NCI-H2107 (cell line): ENCODE measurements around the gene KLK15.

Experiments used
- DNase-seq: peaks from one replicate; lab custom pipeline; 2025; lab: John Stamatoyannopoulos, UW

The KLK15 gene, protein sequence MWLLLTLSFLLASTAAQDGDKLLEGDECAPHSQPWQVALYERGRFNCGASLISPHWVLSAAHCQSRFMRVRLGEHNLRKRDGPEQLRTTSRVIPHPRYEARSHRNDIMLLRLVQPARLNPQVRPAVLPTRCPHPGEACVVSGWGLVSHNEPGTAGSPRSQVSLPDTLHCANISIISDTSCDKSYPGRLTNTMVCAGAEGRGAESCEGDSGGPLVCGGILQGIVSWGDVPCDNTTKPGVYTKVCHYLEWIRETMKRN

DNA sequence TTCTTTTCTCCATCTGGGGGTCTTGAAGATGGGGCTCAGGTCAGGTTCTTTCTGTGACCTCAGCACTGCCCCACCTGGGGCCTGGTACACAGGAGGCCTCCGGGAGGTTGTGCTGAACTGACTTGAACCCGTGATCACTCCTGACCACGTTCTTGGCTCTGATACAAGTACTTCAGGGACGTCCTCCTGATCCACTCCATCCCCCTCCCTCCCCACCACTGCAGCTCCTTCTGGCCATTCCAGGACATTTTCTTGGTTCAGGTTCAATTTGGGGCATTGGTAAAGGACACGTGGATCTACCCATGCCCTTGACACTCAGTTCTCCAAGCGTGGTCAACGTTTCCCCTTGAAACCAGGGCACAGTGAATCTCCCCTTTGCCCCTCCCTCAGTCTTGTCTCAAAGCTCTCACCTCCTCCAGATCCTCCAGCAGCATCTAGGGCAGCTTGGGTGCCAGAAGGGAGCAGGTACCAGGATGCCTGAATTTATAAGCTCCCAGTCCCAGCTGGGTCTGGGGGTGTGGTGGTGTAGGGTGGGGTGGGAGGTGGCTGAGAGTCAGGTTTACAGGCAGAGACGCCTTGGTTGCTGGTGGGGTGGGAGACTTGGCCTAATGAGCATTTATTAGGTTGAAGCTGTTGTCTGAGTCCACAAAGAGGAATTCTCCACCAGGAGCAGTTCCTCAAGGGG is at the start of gene KLK15:
TSS of gene KLK15 (minus strand) at position 458 of the 685 bp plus-strand sequence. CDS start 2,082 bp downstream, outside the sequence.
- no peak for DNase-seq

DNA sequence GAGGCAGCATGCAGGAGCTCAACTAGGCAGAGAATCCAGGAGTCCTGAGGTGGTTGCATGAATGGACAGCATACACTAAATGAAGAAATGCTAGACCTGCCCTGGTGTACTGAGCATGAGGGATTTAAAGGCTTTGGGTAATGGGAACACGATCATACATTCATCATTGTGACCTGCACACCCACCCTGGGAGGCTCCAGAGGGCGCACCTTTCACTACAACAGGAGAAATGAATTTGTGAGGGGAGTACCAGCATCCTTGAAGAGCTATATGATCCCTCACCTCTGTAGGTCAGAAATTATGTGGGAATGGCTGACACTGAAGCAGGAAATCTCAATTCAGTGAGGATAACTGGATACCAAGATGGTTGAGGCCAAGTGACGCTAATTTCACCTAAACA is 48.8 kb upstream of the KLK15 start:
- no peak for DNase-seq

DNA sequence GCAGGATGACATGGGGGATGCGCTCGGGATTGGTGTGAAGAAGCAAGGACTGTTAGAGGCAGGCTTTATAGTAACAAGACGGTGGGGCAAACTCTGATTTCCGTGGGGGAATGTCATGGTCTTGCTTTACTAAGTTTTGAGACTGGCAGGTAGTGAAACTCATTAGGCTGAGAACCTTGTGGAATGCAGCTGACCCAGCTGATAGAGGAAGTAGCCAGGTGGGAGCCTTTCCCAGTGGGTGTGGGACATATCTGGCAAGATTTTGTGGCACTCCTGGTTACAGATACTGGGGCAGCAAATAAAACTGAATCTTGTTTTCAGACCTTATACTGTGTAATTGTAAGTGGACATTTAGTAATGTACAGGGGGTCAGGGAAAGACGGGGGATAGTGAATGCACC is 46.9 kb upstream of the KLK15 start:
- DNase-seq = no peak

DNA sequence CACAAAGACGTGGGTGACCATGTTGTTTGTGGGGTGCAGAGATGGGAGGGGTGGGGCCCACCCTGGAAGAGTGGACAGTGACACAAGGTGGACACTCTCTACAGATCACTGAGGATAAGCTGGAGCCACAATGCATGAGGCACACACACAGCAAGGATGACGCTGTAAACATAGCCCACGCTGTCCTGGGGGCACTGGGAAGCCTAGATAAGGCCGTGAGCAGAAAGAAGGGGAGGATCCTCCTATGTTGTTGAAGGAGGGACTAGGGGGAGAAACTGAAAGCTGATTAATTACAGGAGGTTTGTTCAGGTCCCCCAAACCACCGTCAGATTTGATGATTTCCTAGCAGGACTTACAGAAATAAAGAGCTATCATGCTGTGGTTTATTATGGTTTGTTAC is 45.5 kb upstream of the KLK15 start:
- DNase-seq = no peak

DNA sequence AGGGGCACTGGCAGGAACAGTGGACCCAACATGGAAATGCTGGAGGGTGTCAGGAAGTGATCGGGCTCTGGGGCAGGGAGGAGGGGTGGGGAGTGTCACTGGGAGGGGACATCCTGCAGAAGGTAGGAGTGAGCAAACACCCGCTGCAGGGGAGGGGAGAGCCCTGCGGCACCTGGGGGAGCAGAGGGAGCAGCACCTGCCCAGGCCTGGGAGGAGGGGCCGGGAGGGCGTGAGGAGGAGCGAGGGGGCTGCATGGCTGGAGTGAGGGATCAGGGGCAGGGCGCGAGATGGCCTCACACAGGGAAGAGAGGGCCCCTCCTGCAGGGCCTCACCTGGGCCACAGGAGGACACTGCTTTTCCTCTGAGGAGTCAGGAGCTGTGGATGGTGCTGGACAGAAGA is 44.0 kb upstream of the KLK15 start:
- DNase-seq = no peak

DNA sequence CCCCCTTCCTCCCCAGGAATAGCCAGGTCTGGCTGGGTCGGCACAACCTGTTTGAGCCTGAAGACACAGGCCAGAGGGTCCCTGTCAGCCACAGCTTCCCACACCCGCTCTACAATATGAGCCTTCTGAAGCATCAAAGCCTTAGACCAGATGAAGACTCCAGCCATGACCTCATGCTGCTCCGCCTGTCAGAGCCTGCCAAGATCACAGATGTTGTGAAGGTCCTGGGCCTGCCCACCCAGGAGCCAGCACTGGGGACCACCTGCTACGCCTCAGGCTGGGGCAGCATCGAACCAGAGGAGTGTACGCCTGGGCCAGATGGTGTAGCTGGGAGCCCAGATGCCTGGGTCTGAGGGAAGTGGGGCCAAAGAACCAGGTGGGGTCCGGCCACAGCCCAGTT is 43.1 kb upstream of the KLK15 start:
- no peak for DNase-seq

DNA sequence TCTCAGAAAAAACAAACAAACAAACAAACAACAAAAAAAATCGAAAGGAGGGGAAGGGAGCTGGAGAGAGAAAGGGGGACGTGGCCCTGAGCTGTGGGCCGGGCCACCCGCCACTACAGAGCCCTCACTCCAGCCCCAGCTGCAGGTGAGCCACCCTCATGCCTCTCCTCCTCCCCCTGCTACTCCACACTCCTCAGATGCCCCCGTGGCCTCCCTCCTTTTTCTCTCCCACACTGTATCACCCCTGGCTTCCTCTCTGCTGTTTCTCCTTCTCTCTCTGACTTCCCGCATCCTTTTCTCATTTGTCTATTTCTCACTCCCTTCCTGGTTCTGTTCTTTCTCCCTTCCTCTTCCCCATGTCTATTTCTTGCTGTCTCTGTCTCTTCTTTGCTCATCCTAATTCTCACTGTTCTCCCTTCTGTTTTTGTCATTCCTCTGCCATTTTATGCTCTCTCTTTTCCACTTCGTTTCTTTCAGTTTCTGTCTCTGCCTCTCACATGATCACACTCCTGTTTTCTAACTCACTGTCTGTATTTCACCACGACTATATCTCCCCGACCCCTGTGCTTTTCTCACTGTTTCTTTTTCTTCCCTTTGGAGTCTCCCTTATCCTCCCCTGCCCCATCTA is 42.5 kb upstream of the KLK15 start:
- no peak for DNase-seq

DNA sequence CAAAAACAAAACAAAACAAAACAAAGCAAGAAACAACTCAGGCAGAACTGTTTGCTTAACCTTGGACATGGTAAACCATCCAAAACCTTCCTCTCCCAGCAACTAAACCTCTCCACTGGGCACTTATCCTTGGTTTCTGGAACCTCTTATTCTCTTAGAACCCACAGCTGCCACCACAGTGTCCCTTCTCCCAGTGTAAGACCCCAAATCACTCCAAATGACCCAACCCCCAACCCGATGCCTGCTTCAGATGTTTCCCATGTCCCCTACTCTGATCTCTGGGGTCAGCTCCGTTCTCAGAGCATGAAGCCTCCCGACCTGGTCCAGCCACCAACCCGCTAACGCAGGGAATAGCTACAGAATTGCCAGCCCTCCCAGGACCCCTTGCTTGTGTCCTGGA is 40.8 kb upstream of the KLK15 start:
- DNase-seq = no peak

DNA sequence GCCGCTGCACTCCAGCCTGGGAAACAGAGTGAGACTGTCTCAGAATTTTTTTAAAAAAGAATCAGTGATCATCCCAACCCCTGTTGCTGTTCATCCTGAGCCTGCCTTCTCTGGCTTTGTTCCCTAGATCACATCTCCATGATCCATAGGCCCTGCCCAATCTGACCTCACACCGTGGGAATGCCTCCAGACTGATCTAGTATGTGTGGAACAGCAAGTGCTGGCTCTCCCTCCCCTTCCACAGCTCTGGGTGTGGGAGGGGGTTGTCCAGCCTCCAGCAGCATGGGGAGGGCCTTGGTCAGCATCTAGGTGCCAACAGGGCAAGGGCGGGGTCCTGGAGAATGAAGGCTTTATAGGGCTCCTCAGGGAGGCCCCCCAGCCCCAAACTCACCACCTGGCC is 39.7 kb upstream of the KLK15 start, which contains the start of gene KLK2:
TSS of gene KLK2 (plus strand) at position 384 of the 400 bp plus-strand sequence. CDS start 35 bp downstream, outside the sequence.
- DNase-seq = no peak

DNA sequence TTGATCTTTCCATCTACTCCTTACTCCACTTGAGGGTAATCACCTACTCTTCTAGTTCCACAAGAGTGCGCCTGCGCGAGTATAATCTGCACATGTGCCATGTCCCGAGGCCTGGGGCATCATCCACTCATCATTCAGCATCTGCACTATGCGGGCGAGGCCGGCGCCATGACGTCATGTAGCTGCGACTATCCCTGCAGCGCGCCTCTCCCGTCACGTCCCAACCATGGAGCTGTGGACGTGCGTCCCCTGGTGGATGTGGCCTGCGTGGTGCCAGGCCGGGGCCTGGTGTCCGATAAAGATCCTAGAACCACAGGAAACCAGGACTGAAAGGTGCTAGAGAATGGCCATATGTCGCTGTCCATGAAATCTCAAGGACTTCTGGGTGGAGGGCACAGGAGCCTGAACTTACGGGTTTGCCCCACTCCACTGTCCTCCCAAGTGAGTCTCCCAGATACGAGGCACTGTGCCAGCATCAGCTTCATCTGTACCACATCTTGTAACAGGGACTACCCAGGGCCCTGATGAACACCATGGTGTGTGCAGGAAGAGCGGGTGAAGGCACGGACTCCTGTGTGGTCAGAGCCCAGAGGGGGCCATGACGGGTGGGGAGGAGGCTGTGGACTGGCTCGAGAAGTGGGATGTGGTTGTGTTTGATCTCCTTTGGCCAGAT is 37.2 kb upstream of the KLK15 start:
- DNase-seq = no peak

DNA sequence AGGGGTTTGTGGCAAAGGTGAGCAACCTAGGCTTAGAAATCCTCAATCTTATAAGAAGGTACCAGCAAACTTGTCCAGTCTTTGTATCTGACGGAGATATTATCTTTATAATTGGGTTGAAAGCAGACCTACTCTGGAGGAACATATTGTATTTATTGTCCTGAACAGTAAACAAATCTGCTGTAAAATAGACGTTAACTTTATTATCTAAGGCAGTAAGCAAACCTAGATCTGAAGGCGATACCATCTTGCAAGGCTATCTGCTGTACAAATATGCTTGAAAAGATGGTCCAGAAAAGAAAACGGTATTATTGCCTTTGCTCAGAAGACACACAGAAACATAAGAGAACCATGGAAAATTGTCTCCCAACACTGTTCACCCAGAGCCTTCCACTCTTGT is 36.1 kb upstream of the KLK15 start:
- no peak for DNase-seq

DNA sequence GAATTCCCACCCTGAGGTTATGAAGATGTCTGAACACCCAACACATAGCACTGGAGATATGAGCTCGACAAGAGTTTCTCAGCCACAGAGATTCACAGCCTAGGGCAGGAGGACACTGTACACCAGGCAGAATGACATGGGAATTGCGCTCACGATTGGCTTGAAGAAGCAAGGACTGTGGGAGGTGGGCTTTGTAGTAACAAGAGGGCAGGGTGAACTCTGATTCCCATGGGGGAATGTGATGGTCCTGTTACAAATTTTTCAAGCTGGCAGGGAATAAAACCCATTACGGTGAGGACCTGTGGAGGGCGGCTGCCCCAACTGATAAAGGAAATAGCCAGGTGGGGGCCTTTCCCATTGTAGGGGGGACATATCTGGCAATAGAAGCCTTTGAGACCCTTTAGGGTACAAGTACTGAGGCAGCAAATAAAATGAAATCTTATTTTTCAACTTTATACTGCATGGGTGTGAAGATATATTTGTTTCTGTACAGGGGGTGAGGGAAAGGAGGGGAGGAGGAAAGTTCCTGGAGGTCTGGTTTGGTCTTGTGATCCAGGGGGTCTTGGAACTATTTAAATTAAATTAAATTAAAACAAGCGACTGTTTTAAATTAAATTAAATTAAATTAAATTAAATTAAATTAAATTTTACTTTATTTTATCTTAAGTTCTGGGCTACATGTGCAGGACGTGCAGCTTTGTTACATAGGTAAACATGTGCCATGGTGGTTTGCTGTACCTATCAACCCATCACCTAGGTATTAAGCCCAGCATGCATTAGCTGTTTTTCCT is 28.3 kb upstream of the KLK15 start:
- no peak for DNase-seq

DNA sequence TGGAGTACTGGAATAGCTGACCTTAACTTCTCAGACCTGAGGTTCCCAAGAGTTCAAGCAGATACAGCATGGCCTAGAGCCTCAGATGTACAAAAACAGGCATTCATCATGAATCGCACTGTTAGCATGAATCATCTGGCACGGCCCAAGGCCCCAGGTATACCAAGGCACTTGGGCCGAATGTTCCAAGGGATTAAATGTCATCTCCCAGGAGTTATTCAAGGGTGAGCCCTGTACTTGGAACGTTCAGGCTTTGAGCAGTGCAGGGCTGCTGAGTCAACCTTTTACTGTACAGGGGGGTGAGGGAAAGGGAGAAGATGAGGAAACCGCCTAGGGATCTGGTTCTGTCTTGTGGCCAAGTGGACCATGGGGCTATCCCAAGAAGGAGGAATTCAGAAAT is 27.6 kb upstream of the KLK15 start:
- DNase-seq = no peak

DNA sequence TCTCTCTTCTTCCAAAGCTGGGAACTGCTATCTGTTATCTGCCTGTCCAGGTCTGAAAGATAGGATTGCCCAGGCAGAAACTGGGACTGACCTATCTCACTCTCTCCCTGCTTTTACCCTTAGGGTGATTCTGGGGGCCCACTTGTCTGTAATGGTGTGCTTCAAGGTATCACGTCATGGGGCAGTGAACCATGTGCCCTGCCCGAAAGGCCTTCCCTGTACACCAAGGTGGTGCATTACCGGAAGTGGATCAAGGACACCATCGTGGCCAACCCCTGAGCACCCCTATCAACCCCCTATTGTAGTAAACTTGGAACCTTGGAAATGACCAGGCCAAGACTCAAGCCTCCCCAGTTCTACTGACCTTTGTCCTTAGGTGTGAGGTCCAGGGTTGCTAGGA is 26.5 kb upstream of the KLK15 start:
- DNase-seq = no peak

DNA sequence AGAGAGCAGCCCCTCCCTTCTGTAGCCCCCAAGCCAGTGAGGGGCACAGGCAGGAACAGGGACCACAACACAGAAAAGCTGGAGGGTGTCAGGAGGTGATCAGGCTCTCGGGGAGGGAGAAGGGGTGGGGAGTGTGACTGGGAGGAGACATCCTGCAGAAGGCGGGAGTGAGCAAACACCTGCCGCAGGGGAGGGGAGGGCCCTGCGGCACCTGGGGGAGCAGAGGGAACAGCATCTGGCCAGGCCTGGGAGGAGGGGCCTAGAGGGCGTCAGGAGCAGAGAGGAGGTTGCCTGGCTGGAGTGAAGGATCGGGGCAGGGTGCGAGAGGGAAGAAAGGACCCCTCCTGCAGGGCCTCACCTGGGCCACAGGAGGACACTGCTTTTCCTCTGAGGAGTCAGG is 25.5 kb upstream of the KLK15 start:
- DNase-seq = peak; percentile 31

DNA sequence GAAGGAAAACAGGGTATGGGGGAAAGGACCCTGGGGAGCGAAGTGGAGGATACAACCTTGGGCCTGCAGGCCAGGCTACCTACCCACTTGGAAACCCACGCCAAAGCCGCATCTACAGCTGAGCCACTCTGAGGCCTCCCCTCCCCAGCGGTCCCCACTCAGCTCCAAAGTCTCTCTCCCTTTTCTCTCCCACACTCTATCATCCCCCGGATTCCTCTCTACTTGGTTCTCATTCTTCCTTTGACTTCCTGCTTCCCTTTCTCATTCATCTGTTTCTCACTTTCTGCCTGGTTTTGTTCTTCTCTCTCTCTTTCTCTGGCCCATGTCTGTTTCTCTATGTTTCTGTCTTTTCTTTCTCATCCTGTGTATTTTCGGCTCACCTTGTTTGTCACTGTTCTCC is 24.0 kb upstream of the KLK15 start:
- DNase-seq = no peak

DNA sequence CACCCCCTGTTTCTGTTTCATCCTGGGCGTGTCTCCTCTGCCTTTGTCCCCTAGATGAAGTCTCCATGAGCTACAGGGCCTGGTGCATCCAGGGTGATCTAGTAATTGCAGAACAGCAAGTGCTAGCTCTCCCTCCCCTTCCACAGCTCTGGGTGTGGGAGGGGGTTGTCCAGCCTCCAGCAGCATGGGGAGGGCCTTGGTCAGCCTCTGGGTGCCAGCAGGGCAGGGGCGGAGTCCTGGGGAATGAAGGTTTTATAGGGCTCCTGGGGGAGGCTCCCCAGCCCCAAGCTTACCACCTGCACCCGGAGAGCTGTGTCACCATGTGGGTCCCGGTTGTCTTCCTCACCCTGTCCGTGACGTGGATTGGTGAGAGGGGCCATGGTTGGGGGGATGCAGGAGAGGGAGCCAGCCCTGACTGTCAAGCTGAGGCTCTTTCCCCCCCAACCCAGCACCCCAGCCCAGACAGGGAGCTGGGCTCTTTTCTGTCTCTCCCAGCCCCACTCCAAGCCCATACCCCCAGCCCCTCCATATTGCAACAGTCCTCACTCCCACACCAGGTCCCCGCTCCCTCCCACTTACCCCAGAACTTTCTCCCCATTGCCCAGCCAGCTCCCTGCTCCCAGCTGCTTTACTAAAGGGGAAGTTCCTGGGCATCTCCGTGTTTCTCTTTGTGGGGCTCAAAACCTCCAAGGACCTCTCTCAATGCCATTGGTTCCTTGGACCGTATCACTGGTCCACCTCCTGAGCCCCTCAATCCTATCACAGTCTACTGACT is 21.4 kb upstream of the KLK15 start, which contains the start of gene KLK3:
TSS of gene KLK3 (plus strand) at position 280 of the 775 bp plus-strand sequence. CDS start at position 321, 41 bp downstream.
- DNase-seq = no peak

DNA sequence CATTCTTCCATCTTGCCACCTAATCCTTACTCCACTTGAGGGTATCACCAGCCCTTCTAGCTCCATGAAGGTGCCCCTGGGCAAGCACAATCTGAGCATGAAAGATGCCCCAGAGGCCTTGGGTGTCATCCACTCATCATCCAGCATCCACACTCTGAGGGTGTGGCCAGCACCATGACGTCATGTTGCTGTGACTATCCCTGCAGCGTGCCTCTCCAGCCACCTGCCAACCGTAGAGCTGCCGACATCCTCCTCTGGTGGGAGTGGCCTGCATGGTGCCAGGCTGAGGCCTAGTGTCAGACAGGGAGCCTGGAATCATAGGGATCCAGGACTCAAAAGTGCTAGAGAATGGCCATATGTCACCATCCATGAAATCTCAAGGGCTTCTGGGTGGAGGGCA is 18.2 kb upstream of the KLK15 start:
- DNase-seq = no peak

DNA sequence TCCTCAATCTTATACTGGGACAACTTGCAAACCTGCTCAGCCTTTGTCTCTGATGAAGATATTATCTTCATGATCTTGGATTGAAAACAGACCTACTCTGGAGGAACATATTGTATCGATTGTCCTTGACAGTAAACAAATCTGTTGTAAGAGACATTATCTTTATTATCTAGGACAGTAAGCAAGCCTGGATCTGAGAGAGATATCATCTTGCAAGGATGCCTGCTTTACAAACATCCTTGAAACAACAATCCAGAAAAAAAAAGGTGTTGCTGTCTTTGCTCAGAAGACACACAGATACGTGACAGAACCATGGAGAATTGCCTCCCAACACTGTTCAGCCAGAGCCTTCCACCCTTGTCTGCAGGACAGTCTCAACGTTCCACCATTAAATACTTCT is 17.4 kb upstream of the KLK15 start:
- no peak for DNase-seq

DNA sequence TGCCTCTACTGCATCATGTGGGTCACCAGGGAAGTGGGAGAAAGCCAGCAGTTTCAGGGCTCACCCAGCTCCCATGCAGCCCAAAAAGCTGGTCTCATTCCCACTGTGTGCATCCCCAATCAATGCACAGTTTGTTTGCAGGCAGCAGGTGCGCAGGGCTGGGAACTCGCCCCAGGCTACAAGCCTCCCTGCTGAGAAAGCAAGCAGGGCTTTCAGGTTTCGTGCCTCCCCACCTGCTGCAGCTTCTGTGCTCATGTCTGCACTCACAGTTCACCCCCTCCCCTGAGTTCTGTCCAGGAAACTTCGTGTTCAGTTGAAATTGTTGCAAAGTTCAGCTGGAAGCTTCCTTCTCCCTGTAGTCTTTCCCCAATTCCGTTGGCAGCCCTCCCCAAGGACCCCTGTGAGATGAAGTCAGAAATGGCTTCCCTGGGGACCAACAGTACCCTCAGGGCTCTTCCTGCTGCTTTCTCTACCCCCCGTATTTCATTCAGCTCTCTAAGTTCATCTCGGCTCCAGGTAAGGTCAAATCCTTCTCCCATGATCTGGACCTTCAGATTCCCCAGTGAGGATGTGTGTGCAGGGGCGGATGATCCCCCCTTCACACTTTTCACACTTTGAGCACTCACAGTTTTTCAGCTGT is 11.0 kb upstream of the KLK15 start:
- no peak for DNase-seq
